Astrocyte (in vitro differentiated cells and primary cell): ENCODE results near the gene RESP18. TPM values are rescaled to one million over a fixed set of nuclear protein-coding genes. Genes with fewer than 3 reads are reported as not detected.

Source experiments
- DNase-seq: peaks from one replicate; pipeline ENCODE4 v3.0.0-alpha.2; 2010; ENCODE audit warnings: low read depth
- FAIRE-seq: peaks from 2 replicates; lab custom pipeline; 2011; peaks lifted over from hg19 to GRCh38; lab: Jason Lieb, UNC
- H2AFZ ChIP-seq: 2 replicates; pipeline ENCODE4 v1.6.0; 2012; ENCODE audit warnings: low read depth, low read length, inconsistent platforms
- H3K27ac ChIP-seq: 2 replicates; pipeline ENCODE4 v1.5.1; 2011; ENCODE audit warnings: low read depth, low read length, inconsistent platforms
- H3K27me3 ChIP-seq: 2 replicates; pipeline ENCODE4 v1.6.0; 2011; ENCODE audit warnings: low read length, inconsistent platforms; ENCODE audit not compliant: insufficient read depth
- H3K36me3 ChIP-seq: 2 replicates; pipeline ENCODE4 v1.5.1; 2011; ENCODE audit warnings: low read length, inconsistent platforms; ENCODE audit not compliant: insufficient read depth
- H3K4me1 ChIP-seq: 2 replicates; pipeline ENCODE4 v1.5.1; 2011; ENCODE audit warnings: low read length, inconsistent platforms; ENCODE audit not compliant: insufficient read depth
- H3K4me2 ChIP-seq: 2 replicates; pipeline ENCODE4 v1.6.0; 2012; ENCODE audit warnings: low read length, inconsistent platforms
- H3K4me3 ChIP-seq: 2 replicates; pipeline ENCODE4 v1.5.1; 2011; ENCODE audit warnings: low read depth, mild to moderate bottlenecking, low read length, inconsistent platforms; ENCODE audit not compliant: insufficient read depth
- H3K79me2 ChIP-seq: 2 replicates; pipeline ENCODE4 v1.6.0; 2012; ENCODE audit warnings: mild to moderate bottlenecking, low read length, inconsistent platforms; ENCODE audit not compliant: insufficient read depth
- H3K9ac ChIP-seq: 2 replicates; pipeline ENCODE4 v1.6.0; 2012; ENCODE audit warnings: mild to moderate bottlenecking, low read length, inconsistent platforms
- H3K9me3 ChIP-seq: 2 replicates; pipeline ENCODE4 v1.5.1; 2012; ENCODE audit warnings: low read depth, mild to moderate bottlenecking, low read length, inconsistent platforms; ENCODE audit not compliant: insufficient read depth
- H4K20me1 ChIP-seq: 2 replicates; pipeline ENCODE4 v1.6.0; 2012; ENCODE audit warnings: low read length, inconsistent platforms; ENCODE audit not compliant: insufficient read depth
- H3K27ac Mint-ChIP-seq: one replicate; pipeline ENCODE4 v1.8.0; 2021; ENCODE audit warnings: mild to moderate bottlenecking, mixed read lengths; ENCODE audit not compliant: unreplicated experiment
- H3K27me3 Mint-ChIP-seq: one replicate; pipeline ENCODE4 v1.8.0; 2021; ENCODE audit warnings: low read depth, mixed read lengths; ENCODE audit not compliant: unreplicated experiment
- H3K36me3 Mint-ChIP-seq: one replicate; pipeline ENCODE4 v1.8.0; 2021; ENCODE audit warnings: low read depth, mixed read lengths; ENCODE audit not compliant: unreplicated experiment
- H3K4me1 Mint-ChIP-seq: one replicate; pipeline ENCODE4 v1.8.0; 2021; ENCODE audit warnings: low read depth, mixed read lengths; ENCODE audit not compliant: unreplicated experiment
- H3K4me3 Mint-ChIP-seq: one replicate; pipeline ENCODE4 v1.8.0; 2021; ENCODE audit warnings: mild to moderate bottlenecking, moderate library complexity, mixed read lengths; ENCODE audit not compliant: unreplicated experiment
- H3K9me3 Mint-ChIP-seq: one replicate; pipeline ENCODE4 v1.8.0; 2021; ENCODE audit warnings: mild to moderate bottlenecking, mixed read lengths; ENCODE audit not compliant: unreplicated experiment
- CTCF ChIP-seq: IDR thresholded peaks from 2 replicates; pipeline ENCODE4 v1.5.1; 2011; ENCODE audit warnings: low read depth, mild to moderate bottlenecking, inconsistent platforms, low read length, moderate library complexity; ENCODE audit not compliant: insufficient read depth
- EZH2 ChIP-seq: IDR thresholded peaks from 2 replicates; pipeline ENCODE4 v1.6.1; 2012; ENCODE audit warnings: mild to moderate bottlenecking, low read length, inconsistent platforms; ENCODE audit not compliant: insufficient read depth
- microRNA-seq: library from miRNA; unstranded; fragments of <30 nt; microRNA quantifications from one replicate; pipeline ENCODE4 v1.2.0, GENCODE V29; 2020
- total RNA-seq: library from RNA; stranded (reverse); gene quantifications from 2 replicates; pipeline ENCODE4 v1.2.1, GENCODE V29; 2021

RESP18 gene
- total RNA-seq, 1 donor from 2014 or later, result not detected

DNA sequence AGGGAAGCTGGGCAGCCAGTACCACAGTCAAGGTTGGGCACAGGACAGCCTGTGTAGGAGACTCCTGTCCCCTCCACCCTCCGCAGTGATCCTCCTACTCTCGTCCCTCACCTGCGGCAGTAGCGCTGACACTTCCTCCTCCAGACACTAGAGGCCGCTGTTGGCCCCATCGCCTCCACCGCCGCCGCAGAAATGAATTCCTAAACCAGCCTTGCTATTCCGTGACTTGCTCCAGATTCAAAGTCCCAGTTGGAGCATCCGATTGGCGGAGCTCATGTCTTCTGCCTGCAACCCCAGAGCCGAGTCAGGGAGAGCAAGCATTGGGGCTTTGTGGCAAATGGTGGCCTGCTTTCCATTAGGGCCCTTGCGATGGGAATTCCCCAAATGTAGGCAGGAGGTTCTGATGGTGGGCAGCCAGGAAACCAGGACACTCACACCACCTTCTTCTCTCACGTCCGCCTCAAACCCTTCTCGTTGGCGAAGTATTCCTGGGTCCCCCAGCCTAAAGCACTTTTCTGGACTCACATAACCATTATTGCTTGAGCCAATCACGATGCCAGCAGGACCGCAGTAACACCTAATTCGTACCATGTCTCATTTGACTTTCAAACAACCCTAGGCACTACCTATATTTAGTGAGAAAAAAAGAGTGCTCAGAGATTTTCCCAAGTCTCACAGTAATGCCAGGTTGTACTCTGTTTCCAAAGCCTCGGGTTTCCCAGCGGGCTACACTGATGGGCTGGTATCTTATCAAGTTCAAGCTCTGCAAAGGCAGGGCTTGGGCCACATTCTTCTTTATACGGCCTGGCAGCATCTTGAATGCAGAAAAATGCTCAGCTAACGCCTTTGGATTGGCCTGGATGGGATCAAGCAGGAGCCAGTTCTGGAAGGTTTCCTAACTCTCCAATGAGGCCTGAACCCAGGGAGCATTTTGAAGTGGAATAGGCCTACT, 54.6 kb downstream of the RESP18 start:
- peaks cover 12% of the 10 kb centered on the region for H3K36me3 Mint-ChIP-seq
- no peak for TF ChIP-seq EZH2
- peak; percentile 78 for TF ChIP-seq CTCF
- H3K4me1 Mint-ChIP-seq, result peaks cover 48% of the 10 kb centered on the region
- FAIRE-seq (peak; percentile 20), DNase-seq (peak; percentile 60)
- peaks cover 4% of the 10 kb centered on the region for H4K20me1 ChIP-seq
- H3K27ac Mint-ChIP-seq, result peak overlapping the region; percentile 98
- H3K9me3 Mint-ChIP-seq, result no peaks in the 10 kb centered on the region
- H3K27me3 Mint-ChIP-seq, result no peaks in the 10 kb centered on the region
- peak overlapping the region; percentile 64 for H2AFZ ChIP-seq
- H3K4me1 ChIP-seq, result peaks cover 42% of the 10 kb centered on the region
- no peaks in the 10 kb centered on the region for H3K36me3 ChIP-seq
- H3K4me2 ChIP-seq, result peak overlapping the region; percentile 76
- peak overlapping the region; percentile 64 for H3K4me3 Mint-ChIP-seq
- H3K9ac ChIP-seq, result peak overlapping the region; percentile 83
- no peaks in the 10 kb centered on the region for H3K27me3 ChIP-seq
- H3K27ac ChIP-seq, result peak overlapping the region; percentile 92
- no peaks in the 10 kb centered on the region for H3K9me3 ChIP-seq
- H3K79me2 ChIP-seq, result peaks cover 13% of the 10 kb centered on the region
- peak overlapping the region; percentile 22 for H3K4me3 ChIP-seq

Small RNA genes lying within 50 kb of the gene (microRNA-seq; reads per million reads assigned to microRNA genes)
- not detected for gene MIR153-1

Other genes with a start within 250 kb of the RESP18 start
- 10.8 and 11.4 TPM in 2 replicates for gene NHEJ1, start 171.9 kb downstream of the RESP18 start, total RNA-seq
- gene SLC23A3, start 162.7 kb downstream of the RESP18 start, total RNA-seq, result 1.2 and 1.5 TPM in 2 replicates
- 26.6 and 28.1 TPM in 2 replicates for gene CNPPD1, start 155.8 kb downstream of the RESP18 start, total RNA-seq
- 54.8 and 55.2 TPM in 2 replicates for gene RETREG2, start 154.5 kb downstream of the RESP18 start, total RNA-seq
- gene ZFAND2B, start 126.0 kb downstream of the RESP18 start, total RNA-seq, result 20.7 and 24.0 TPM in 2 replicates
- gene ABCB6, start 113.8 kb downstream of the RESP18 start, total RNA-seq, result 12.5 and 13.2 TPM in 2 replicates
- 48.8 and 57.0 TPM in 2 replicates for gene ATG9A, start 103.1 kb downstream of the RESP18 start, total RNA-seq
- gene ANKZF1, start 102.9 kb downstream of the RESP18 start, total RNA-seq, result 41.6 and 43.8 TPM in 2 replicates
- gene GLB1L, start 87.3 kb downstream of the RESP18 start, total RNA-seq, result 2.7 and 4.6 TPM in 2 replicates
- 19.1 and 20.6 TPM in 2 replicates for gene STK16, start 87.3 kb downstream of the RESP18 start, total RNA-seq
- gene TUBA4B, start 79.5 kb downstream of the RESP18 start, total RNA-seq, result not detected in 2 replicates
- gene TUBA4A, start 78.8 kb downstream of the RESP18 start, total RNA-seq, result 18.0 and 19.7 TPM in 2 replicates
- 49.7 and 53.9 TPM in 2 replicates for gene DNAJB2, start 53.4 kb downstream of the RESP18 start, total RNA-seq
- 76.6 and 88.2 TPM in 2 replicates for gene PTPRN, start 23.3 kb downstream of the RESP18 start, total RNA-seq
- gene DNPEP, start 55.2 kb upstream of the RESP18 start, total RNA-seq, result 44.8 and 53.9 TPM in 2 replicates
- 5.2 and 5.4 TPM in 2 replicates for gene DES, start 85.6 kb upstream of the RESP18 start, total RNA-seq
- 71.2 and 76.1 TPM in 2 replicates for gene SPEG, start 102.1 kb upstream of the RESP18 start, total RNA-seq
- 49.5 and 55.3 TPM in 2 replicates for gene GMPPA, start 166.1 kb upstream of the RESP18 start, total RNA-seq
- gene ASIC4, start 181.7 kb upstream of the RESP18 start, total RNA-seq, result 0.39 and 0.70 TPM in 2 replicates
- 151 and 163 TPM in 2 replicates for gene CHPF, start 211.1 kb upstream of the RESP18 start, total RNA-seq
- gene TMEM198, start 211.3 kb upstream of the RESP18 start, total RNA-seq, result 3.8 TPM in 2 replicates
- gene OBSL1, start 238.8 kb upstream of the RESP18 start, total RNA-seq, result 77.5 and 88.1 TPM in 2 replicates
- 0.52 and 0.99 TPM in 2 replicates for gene INHA, start 239.6 kb upstream of the RESP18 start, total RNA-seq